ENCODE measurements around the gene UGT1A9. TPM values are rescaled to one million over a fixed set of nuclear protein-coding genes. Genes with fewer than 3 reads are reported as not detected.

The UGT1A9 gene
- total RNA-seq, 1 donor from 2014 or later = not detected

DNA sequence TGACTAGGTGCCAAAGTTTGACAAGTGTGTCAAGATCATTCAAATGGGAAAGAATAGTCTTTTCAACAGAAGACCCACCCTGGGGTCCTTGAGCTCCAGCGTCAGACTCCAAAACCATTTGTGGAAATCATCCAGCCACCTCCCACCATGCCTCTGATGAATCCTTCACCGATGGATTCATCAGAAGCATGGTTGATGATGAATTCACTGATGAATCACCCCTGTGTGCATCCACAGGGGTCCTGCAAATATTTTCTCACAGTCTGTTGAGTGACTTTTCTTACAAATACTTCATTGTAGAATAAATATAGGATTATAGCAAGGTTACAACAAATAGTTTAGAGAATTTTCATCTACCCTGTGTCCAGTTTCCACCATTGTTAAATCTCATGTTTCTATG, 4.3 kb downstream of the UGT1A9 start:
- H3K27me3 ChIP-seq (ENCODE audit: control insufficient read depth in 3 of 3, insufficient read depth in 3 of 3, low read length in 3 of 3) = no peaks in the 10 kb centered on the region
- H3K4me3 ChIP-seq (ENCODE audit: low read length in 3 of 3) = no peak overlapping the region
- no peak overlapping the region for H3K27ac ChIP-seq (ENCODE audit: low read depth, low read length)
- no peaks in the 10 kb centered on the region for H3K36me3 ChIP-seq (ENCODE audit: control insufficient read depth in 3 of 3, insufficient read depth in 3 of 3, low read length in 3 of 3)
- no peaks in the 10 kb centered on the region for H3K9me3 ChIP-seq (ENCODE audit: control insufficient read depth in 3 of 3, low read length in 3 of 3)
- H3K4me1 ChIP-seq (ENCODE audit: control insufficient read depth in 3 of 3, insufficient read depth in 3 of 3, low read length in 3 of 3) = no peaks in the 10 kb centered on the region
- H3K9ac ChIP-seq (ENCODE audit: low read depth in 1 of 3, low read length in 3 of 3) = no peak overlapping the region

DNA sequence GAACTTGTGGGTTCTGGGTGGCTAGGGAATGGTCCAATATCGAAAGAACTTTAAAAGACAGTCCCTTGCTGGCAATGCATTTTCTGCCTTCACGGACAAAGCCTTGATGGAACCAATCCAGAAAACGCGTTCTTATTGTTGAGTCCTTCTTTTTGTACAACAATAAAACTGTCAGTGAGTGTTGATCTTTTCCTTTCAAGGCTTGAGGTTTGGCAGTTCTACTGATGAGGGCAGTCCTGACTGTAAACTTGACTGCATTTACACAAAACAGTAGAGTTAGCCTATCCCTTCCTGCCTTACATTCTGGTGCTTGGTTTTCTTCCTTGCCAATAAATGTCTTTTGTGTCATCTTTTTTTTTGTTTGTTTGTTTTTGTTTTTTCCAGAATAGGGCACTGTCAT, 7.5 kb downstream of the UGT1A9 start:
- Histone ChIP-seq H3K27ac (ENCODE audit: low read depth, low read length) (no peak overlapping the region), H3K4me1 (ENCODE audit: control insufficient read depth in 3 of 3, insufficient read depth in 3 of 3, low read length in 3 of 3) (no peaks in the 10 kb centered on the region), H3K27me3 (ENCODE audit: control insufficient read depth in 3 of 3, insufficient read depth in 3 of 3, low read length in 3 of 3) (peaks cover 0 to 3% (median 0%) of the 10 kb centered on the region in 3 donors), H3K9me3 (ENCODE audit: control insufficient read depth in 3 of 3, low read length in 3 of 3) (no peaks in the 10 kb centered on the region), H3K4me3 (ENCODE audit: low read length in 3 of 3) (no peak overlapping the region), H3K36me3 (ENCODE audit: control insufficient read depth in 3 of 3, insufficient read depth in 3 of 3, low read length in 3 of 3) (no peaks in the 10 kb centered on the region), H3K9ac (ENCODE audit: low read depth in 1 of 3, low read length in 3 of 3) (no peak overlapping the region)

DNA sequence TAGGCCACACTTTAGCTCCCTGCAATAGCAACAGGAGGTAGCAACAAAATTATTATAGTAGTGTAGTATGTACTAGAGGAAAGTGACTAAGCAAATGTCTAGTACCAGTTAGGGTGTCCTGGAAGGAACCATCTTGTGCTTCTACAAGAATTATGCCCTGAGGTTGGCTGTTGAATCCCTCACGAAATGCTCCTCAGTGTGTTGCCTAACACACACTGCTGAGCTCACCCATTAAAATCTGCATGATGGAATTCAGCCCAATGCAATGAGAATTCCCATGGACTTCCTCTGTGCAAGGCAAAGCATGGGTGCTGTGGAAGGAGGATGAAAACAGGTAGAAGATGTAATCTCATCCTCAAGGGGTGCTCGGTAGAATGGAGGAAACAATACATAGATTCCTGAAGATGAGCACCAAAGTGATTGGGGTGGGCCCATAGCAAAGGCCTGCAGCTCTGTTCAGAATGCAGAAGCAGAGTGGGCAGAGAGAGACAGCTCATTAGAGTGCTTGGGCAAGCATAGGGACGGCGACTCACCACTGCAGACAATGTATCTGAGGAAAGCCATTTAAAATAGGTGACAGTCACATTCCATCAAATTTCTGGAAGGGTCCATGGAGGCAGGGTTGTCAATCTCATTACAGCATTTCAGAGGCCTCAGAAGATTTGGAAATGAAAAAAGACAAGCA, 8.8 kb downstream of the UGT1A9 start:
- no peak overlapping the region for H3K9ac ChIP-seq (ENCODE audit: low read depth in 1 of 3, low read length in 3 of 3)
- no peaks in the 10 kb centered on the region for H3K9me3 ChIP-seq (ENCODE audit: control insufficient read depth in 3 of 3, low read length in 3 of 3)
- no peak overlapping the region for H3K27ac ChIP-seq (ENCODE audit: low read depth, low read length)
- no peaks in the 10 kb centered on the region for H3K36me3 ChIP-seq (ENCODE audit: control insufficient read depth in 3 of 3, insufficient read depth in 3 of 3, low read length in 3 of 3)
- peaks cover 0 to 3% (median 0%) of the 10 kb centered on the region in 3 donors for H3K27me3 ChIP-seq (ENCODE audit: control insufficient read depth in 3 of 3, insufficient read depth in 3 of 3, low read length in 3 of 3)
- H3K4me1 ChIP-seq (ENCODE audit: control insufficient read depth in 3 of 3, insufficient read depth in 3 of 3, low read length in 3 of 3) = no peaks in the 10 kb centered on the region
- no peak overlapping the region for H3K4me3 ChIP-seq (ENCODE audit: low read length in 3 of 3)

DNA sequence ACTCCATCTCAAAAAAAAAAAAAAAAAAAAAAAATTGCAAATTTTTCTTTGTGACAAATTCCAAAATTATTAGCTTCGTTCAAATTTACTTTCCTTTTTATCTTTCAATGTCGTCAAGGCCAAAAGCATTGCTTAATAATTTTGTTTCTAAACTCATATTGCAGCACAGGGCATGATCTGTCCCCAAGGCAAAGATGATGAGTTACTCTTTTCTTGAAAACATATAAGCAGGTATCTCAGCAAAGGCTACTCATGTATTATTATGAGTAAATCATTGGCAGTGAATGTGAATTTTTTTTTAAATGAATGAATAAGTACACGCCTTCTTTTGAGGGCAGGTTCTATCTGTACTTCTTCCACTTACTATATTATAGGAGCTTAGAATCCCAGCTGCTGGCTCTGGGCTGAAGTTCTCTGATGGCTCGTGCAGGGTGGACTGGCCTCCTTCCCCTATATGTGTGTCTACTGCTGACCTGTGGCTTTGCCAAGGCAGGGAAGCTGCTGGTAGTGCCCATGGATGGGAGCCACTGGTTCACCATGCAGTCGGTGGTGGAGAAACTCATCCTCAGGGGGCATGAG, 9.9 kb downstream of the UGT1A9 start, which contains the start of gene UGT1A7:
TSS of gene UGT1A7 (plus strand) at position 381 of the 579 bp plus-strand sequence. CDS start at position 418, 37 bp downstream.
- Histone ChIP-seq H3K4me3 (ENCODE audit: low read length in 3 of 3) (no peak within 1 kb of the TSS), H3K36me3 (ENCODE audit: control insufficient read depth in 3 of 3, insufficient read depth in 3 of 3, low read length in 3 of 3) (no peaks in the 10 kb centered on the region), H3K9me3 (ENCODE audit: control insufficient read depth in 3 of 3, low read length in 3 of 3) (no peaks in the 10 kb centered on the region), H3K4me1 (ENCODE audit: control insufficient read depth in 3 of 3, insufficient read depth in 3 of 3, low read length in 3 of 3) (no peaks in the 10 kb centered on the region), H3K27ac (ENCODE audit: low read depth, low read length) (no peak within 1 kb of the TSS), H3K27me3 (ENCODE audit: control insufficient read depth in 3 of 3, insufficient read depth in 3 of 3, low read length in 3 of 3) (peaks cover 0 to 3% (median 0%) of the 10 kb centered on the region in 3 donors), H3K9ac (ENCODE audit: low read depth in 1 of 3, low read length in 3 of 3) (no peak within 1 kb of the TSS)

DNA sequence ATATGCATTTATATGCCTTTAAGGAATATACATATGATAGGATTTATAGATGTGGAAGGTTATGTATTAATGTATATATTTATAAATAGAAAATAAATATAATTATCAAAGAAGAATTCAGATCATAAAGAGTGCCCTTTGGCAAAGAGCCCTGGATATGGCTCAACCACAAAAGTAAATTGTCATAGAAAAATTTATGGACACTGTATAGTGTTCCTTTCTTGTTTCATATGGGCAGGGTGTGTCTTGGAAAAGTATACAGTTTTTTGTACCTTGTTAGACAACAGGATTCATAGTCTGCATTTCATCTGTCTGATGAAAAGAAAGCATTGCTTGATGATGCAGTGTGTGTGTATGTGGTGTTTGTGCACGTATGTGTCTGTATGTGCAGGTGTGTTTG, 12.9 kb downstream of the UGT1A9 start:
- H3K36me3 ChIP-seq (ENCODE audit: control insufficient read depth in 3 of 3, insufficient read depth in 3 of 3, low read length in 3 of 3) = no peaks in the 10 kb centered on the region
- H3K9me3 ChIP-seq (ENCODE audit: control insufficient read depth in 3 of 3, low read length in 3 of 3) = no peaks in the 10 kb centered on the region

DNA sequence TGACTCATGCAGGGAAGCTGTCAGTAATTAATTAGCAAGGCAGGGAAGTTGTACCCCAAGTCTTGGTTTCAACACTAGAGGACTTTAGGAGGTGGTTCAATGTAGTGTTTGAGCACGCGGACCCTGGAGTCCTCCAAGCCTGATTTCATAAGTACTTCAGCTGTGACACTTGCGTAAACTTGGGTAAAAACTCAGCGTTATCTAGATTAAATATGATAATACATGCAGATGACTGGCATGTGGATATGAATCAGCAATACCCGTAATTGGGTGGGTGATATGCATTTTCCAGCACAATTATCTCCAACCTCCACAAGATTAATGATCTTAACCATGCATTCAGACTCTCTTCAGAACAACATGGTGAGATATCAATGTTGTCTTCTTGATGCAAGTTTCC, 15.2 kb downstream of the UGT1A9 start:
- Histone ChIP-seq H3K9ac (ENCODE audit: low read depth in 1 of 3, low read length in 3 of 3) (no peak overlapping the region), H3K4me1 (ENCODE audit: control insufficient read depth in 3 of 3, insufficient read depth in 3 of 3, low read length in 3 of 3) (no peaks in the 10 kb centered on the region), H3K9me3 (ENCODE audit: control insufficient read depth in 3 of 3, low read length in 3 of 3) (no peaks in the 10 kb centered on the region), H3K27ac (ENCODE audit: low read depth, low read length) (no peak overlapping the region), H3K36me3 (ENCODE audit: control insufficient read depth in 3 of 3, insufficient read depth in 3 of 3, low read length in 3 of 3) (no peaks in the 10 kb centered on the region), H3K27me3 (ENCODE audit: control insufficient read depth in 3 of 3, insufficient read depth in 3 of 3, low read length in 3 of 3) (peaks cover 0 to under 1% (median 0%) of the 10 kb centered on the region in 3 donors), H3K4me3 (ENCODE audit: low read length in 3 of 3) (no peak overlapping the region)

More for the DNA sequence above, 12.9 kb downstream of the UGT1A9 start:
- no peak overlapping the region for H3K9ac ChIP-seq (ENCODE audit: low read depth in 1 of 3, low read length in 3 of 3)
- peaks cover 0 to 3% (median 0%) of the 10 kb centered on the region in 3 donors for H3K27me3 ChIP-seq (ENCODE audit: control insufficient read depth in 3 of 3, insufficient read depth in 3 of 3, low read length in 3 of 3)
- H3K4me1 ChIP-seq (ENCODE audit: control insufficient read depth in 3 of 3, insufficient read depth in 3 of 3, low read length in 3 of 3) = no peaks in the 10 kb centered on the region
- H3K27ac ChIP-seq (ENCODE audit: low read depth, low read length) = no peak overlapping the region
- no peak overlapping the region for H3K4me3 ChIP-seq (ENCODE audit: low read length in 3 of 3)

DNA sequence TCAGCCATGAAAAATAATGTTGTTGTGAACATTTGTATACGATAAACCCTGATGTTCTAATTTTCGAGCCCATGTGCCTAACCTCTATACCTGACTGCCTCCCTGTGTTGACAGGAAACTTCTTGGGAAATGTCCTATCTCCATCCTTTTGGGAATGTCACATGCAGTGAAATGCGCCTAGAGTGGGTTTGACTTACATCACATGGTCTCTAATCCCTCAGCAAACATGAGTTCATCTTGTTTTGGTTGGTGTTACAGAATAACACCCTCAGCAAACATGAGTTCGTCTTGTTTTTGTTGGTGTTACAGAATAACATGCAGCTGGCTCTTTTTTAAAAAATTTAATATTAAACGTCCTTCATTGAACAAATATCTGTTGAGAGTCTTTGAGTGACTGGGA, 16.6 kb downstream of the UGT1A9 start:
- H3K27ac ChIP-seq (ENCODE audit: low read depth, low read length) = no peak overlapping the region
- H3K4me3 ChIP-seq (ENCODE audit: low read length in 3 of 3) = no peak overlapping the region
- no peaks in the 10 kb centered on the region for H3K9me3 ChIP-seq (ENCODE audit: control insufficient read depth in 3 of 3, low read length in 3 of 3)
- no peak overlapping the region for H3K9ac ChIP-seq (ENCODE audit: low read depth in 1 of 3, low read length in 3 of 3)
- no peaks in the 10 kb centered on the region for H3K4me1 ChIP-seq (ENCODE audit: control insufficient read depth in 3 of 3, insufficient read depth in 3 of 3, low read length in 3 of 3)
- no peaks in the 10 kb centered on the region for H3K36me3 ChIP-seq (ENCODE audit: control insufficient read depth in 3 of 3, insufficient read depth in 3 of 3, low read length in 3 of 3)
- H3K27me3 ChIP-seq (ENCODE audit: control insufficient read depth in 3 of 3, insufficient read depth in 3 of 3, low read length in 3 of 3) = peaks cover 0 to 2% (median 0%) of the 10 kb centered on the region in 3 donors

DNA sequence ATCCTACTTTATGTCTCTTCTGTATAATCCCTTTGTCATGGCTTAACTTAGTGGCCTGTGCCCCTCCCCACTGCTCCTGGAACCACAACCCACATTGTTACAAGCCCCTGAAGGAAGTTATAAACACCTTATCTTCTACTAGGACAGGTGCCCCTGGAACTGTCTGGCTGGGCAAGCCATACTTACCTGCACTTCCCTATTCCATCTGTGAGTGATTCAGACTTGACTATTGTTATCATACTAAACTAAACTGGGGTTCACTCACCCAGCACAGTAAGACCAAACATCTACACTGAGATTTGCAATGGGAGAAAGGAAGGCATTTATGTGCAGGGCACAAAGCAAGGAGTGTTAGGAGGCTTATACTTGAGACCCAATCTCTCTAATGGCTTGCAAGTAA, 17.3 kb downstream of the UGT1A9 start:
- no peak overlapping the region for H3K27ac ChIP-seq (ENCODE audit: low read depth, low read length)
- no peaks in the 10 kb centered on the region for H3K36me3 ChIP-seq (ENCODE audit: control insufficient read depth in 3 of 3, insufficient read depth in 3 of 3, low read length in 3 of 3)
- H3K9me3 ChIP-seq (ENCODE audit: control insufficient read depth in 3 of 3, low read length in 3 of 3) = no peaks in the 10 kb centered on the region
- H3K4me1 ChIP-seq (ENCODE audit: control insufficient read depth in 3 of 3, insufficient read depth in 3 of 3, low read length in 3 of 3) = no peaks in the 10 kb centered on the region
- peaks cover 0 to 2% (median 0%) of the 10 kb centered on the region in 3 donors for H3K27me3 ChIP-seq (ENCODE audit: control insufficient read depth in 3 of 3, insufficient read depth in 3 of 3, low read length in 3 of 3)
- H3K4me3 ChIP-seq (ENCODE audit: low read length in 3 of 3) = no peak overlapping the region
- no peak overlapping the region for H3K9ac ChIP-seq (ENCODE audit: low read depth in 1 of 3, low read length in 3 of 3)

DNA sequence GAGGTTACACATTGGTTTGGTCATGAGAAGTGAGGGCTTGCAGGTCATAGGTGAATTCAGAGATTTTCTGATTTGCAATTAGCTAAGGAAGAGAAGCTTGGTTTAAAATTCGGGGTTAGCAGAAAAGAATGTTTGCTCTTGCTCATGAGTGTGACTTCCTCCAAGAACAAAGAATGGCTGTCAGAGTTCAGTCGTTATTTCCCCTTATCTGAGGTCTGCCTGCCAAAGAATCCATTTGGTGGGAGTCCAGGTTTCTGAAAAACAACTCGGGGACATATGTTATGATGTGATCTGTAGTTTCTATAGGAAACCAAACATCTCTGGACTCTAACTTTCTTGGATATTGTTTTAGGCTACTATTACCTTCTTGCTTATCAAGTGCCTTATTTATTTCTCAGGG, 17.8 kb downstream of the UGT1A9 start:
- H3K4me3 ChIP-seq (ENCODE audit: low read length in 3 of 3) = no peak overlapping the region
- no peaks in the 10 kb centered on the region for H3K4me1 ChIP-seq (ENCODE audit: control insufficient read depth in 3 of 3, insufficient read depth in 3 of 3, low read length in 3 of 3)
- H3K9ac ChIP-seq (ENCODE audit: low read depth in 1 of 3, low read length in 3 of 3) = no peak overlapping the region
- H3K36me3 ChIP-seq (ENCODE audit: control insufficient read depth in 3 of 3, insufficient read depth in 3 of 3, low read length in 3 of 3) = no peaks in the 10 kb centered on the region
- no peaks in the 10 kb centered on the region for H3K9me3 ChIP-seq (ENCODE audit: control insufficient read depth in 3 of 3, low read length in 3 of 3)
- H3K27me3 ChIP-seq (ENCODE audit: control insufficient read depth in 3 of 3, insufficient read depth in 3 of 3, low read length in 3 of 3) = peaks cover 0 to 2% (median 0%) of the 10 kb centered on the region in 3 donors
- H3K27ac ChIP-seq (ENCODE audit: low read depth, low read length) = no peak overlapping the region

DNA sequence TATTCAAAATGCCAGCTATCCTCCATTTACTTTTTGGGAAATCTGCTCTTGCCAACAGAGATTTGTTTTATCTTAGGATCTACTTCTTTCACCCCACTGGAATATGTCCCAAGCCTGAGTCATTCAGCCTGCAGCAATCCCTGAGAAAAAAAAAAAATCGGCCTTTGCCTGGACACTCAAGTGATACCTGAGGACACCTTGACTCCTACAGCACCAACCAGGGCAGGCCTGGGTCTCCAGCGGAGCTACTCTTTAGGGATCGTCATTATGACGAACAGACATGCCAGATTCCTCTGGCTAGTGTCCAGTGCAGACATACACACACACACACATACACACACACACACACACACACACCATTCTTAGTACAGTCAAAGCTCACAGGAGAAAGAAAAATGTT, 18.7 kb downstream of the UGT1A9 start:
- H3K27me3 ChIP-seq (ENCODE audit: control insufficient read depth in 3 of 3, insufficient read depth in 3 of 3, low read length in 3 of 3) = peaks cover 0 to 2% (median 0%) of the 10 kb centered on the region in 3 donors
- no peak overlapping the region for H3K4me3 ChIP-seq (ENCODE audit: low read length in 3 of 3)
- no peak overlapping the region for H3K27ac ChIP-seq (ENCODE audit: low read depth, low read length)
- no peaks in the 10 kb centered on the region for H3K9me3 ChIP-seq (ENCODE audit: control insufficient read depth in 3 of 3, low read length in 3 of 3)
- no peak overlapping the region for H3K9ac ChIP-seq (ENCODE audit: low read depth in 1 of 3, low read length in 3 of 3)
- no peaks in the 10 kb centered on the region for H3K36me3 ChIP-seq (ENCODE audit: control insufficient read depth in 3 of 3, insufficient read depth in 3 of 3, low read length in 3 of 3)
- no peaks in the 10 kb centered on the region for H3K4me1 ChIP-seq (ENCODE audit: control insufficient read depth in 3 of 3, insufficient read depth in 3 of 3, low read length in 3 of 3)
